ENCODE results near the gene PSME2. TPM values are rescaled to one million over a fixed set of nuclear protein-coding genes. Genes with fewer than 3 reads are reported as not detected.

Gene PSME2
- total and polyA plus RNA-seq, 2 of the 13 experiments (the other 11 are each of a cell fraction or from before 2014, with no cell fraction given): 332 to 716 TPM

- peak; percentile 75 for TF ChIP-seq ARID5B (CRISPR knock-in tag; IDR thresholded peaks at IDR 0.05)
- peak; percentile 98 for TF ChIP-seq HOXA5 (CRISPR knock-in tag; IDR thresholded peaks at IDR 0.05)
- TF ChIP-seq ZNF382 (CRISPR knock-in tag; IDR thresholded peaks at IDR 0.05; ENCODE audit: borderline replicate concordance): no peak
- no peak for TF ChIP-seq ZNF878 (CRISPR knock-in tag; IDR thresholded peaks at IDR 0.05)
- no peak for TF ChIP-seq MATR3 (CRISPR knock-in tag; IDR thresholded peaks at IDR 0.05)
- TF ChIP-seq AFF4 (CRISPR knock-in tag; IDR thresholded peaks at IDR 0.05): peak; percentile 91; the same call in 1 of the 2 replicates
- peak; percentile 82; the same call in 1 of the 2 replicates for TF ChIP-seq SIX4 (CRISPR knock-in tag; IDR thresholded peaks at IDR 0.05)
- no peak for TF ChIP-seq MAX (IDR thresholded peaks at IDR 0.05)
- TF ChIP-seq NPAS2 (CRISPR knock-in tag; IDR thresholded peaks at IDR 0.05; ENCODE audit: borderline replicate concordance): 0 out of 2 replicates have a peak, but pooled peaks have one; percentile 37
- peak; percentile 95 for TF ChIP-seq KLF15 (CRISPR knock-in tag; IDR thresholded peaks at IDR 0.05; ENCODE audit: borderline replicate concordance)
- peak; percentile 26; the same call in 1 of the 2 replicates for TF ChIP-seq FOSL1 (CRISPR knock-in tag; IDR thresholded peaks at IDR 0.05; ENCODE audit: borderline replicate concordance)
- no peak for TF ChIP-seq ZNF780A (CRISPR knock-in tag; IDR thresholded peaks at IDR 0.05)
- peak; percentile 94 for TF ChIP-seq KLF11 (CRISPR knock-in tag; IDR thresholded peaks at IDR 0.05)
- no peak for TF ChIP-seq HHEX (CRISPR knock-in tag; IDR thresholded peaks at IDR 0.05)
- TF ChIP-seq KDM2A (CRISPR knock-in tag; IDR thresholded peaks at IDR 0.05; ENCODE audit: borderline replicate concordance, low read depth): peak; percentile 100
- no peak for TF ChIP-seq ZNF24 (IDR thresholded peaks at IDR 0.05)
- peak; percentile 100 for TF ChIP-seq ZNF605 (CRISPR knock-in tag; IDR thresholded peaks at IDR 0.05)
- peak; percentile 92; the same call in 1 of the 2 replicates for TF ChIP-seq MZF1 (CRISPR knock-in tag; IDR thresholded peaks at IDR 0.05; ENCODE audit: borderline replicate concordance)
- no peak for TF ChIP-seq ZNF33A (CRISPR knock-in tag; IDR thresholded peaks at IDR 0.05; ENCODE audit: borderline replicate concordance)
- TF ChIP-seq ZBTB33 (CRISPR knock-in tag; IDR thresholded peaks at IDR 0.05): no peak; the same call in 1 of the 2 replicates
Observed at GRCh38 chr14:24195186-24196070, 49.0 kb upstream of the PSME2 start, which contains the start of gene TM9SF1 (continued).
